T-cell (primary cell): ENCODE data around the gene DCLK3. TPM values are rescaled to one million over a fixed set of nuclear protein-coding genes. Genes with fewer than 3 reads are reported as not detected.

Source experiments
- ATAC-seq, 4 experiments: fragments of 200-7000 bp in 3 of 4; fragments of 150-1000 bp in 1 of 4; cut with Tn5 transposase; replicated peaks in 1 of 4; 1 replicate in 3 of 4; 2 replicates in 1 of 4; pipeline ENCODE4 v1.10.0; 2021; ENCODE audit warnings: moderate library complexity in 3 of 4, mild to moderate bottlenecking in 2 of 4, moderate number of reproducible peaks in 1 of 4
- CTCF ChIA-PET, 2 donors: fragments of 300-600 bp; sonication (Branson Sonifier 250); formaldehyde crosslinking; loops; one replicate each; lab custom pipeline; 2022; ENCODE audit warnings: antibody characterized with exemption in 2 of 2; lab: Charles Lee
- POLR2A ChIA-PET, 2 donors: fragments of 300-600 bp; sonication (Branson Sonifier 250); formaldehyde crosslinking; loops; one replicate each; lab custom pipeline; 2022; ENCODE audit warnings: antibody characterized with exemption in 2 of 2; lab: Charles Lee
- DNase-seq, 35 experiments: peaks; one replicate each; pipeline versions ENCODE4 v3.0.0 to v3.0.0-alpha.2; 2013 to 2023
- H3K27ac ChIP-seq: one replicate; pipeline ENCODE4 v1.5.1; 2013; ENCODE audit warnings: low read length
- H3K27me3 ChIP-seq, 2 experiments: replicated peaks in 1 of 2; 1 replicate in 1 of 2; 2 replicates in 1 of 2; pipeline versions ENCODE4 v1.6.1 to v1.7.0; 2013; ENCODE audit warnings: low read length in 1 of 2, mixed read lengths in 1 of 2; ENCODE audit not compliant: control insufficient read depth in 2 of 2, insufficient read depth in 2 of 2; ENCODE audit errors: extremely low read depth in 1 of 2
- H3K36me3 ChIP-seq, 2 donors: 1 replicate in 1 of 2; 2 replicates in 1 of 2; pipeline versions ENCODE4 v1.6.1 to v1.7.0; 2013; ENCODE audit warnings: low read length in 1 of 2; ENCODE audit not compliant: control insufficient read depth in 2 of 2, insufficient read depth in 1 of 2; ENCODE audit errors: extremely low read depth in 1 of 2
- H3K4me1 ChIP-seq, 2 experiments: 1 replicate in 1 of 2; 2 replicates in 1 of 2; pipeline versions ENCODE4 v1.6.1 to v1.7.0; 2013; ENCODE audit warnings: low read length in 2 of 2, mixed read lengths in 1 of 2; ENCODE audit not compliant: insufficient read depth in 2 of 2, control insufficient read depth in 1 of 2; ENCODE audit errors: extremely low read depth in 1 of 2
- H3K4me3 ChIP-seq, 2 donors: 1 replicate in 1 of 2; 2 replicates in 1 of 2; pipeline versions ENCODE4 v1.5.1 to v1.7.0; 2013; ENCODE audit warnings: mild to moderate bottlenecking in 2 of 2, low read length in 1 of 2, moderate library complexity in 1 of 2; ENCODE audit not compliant: control insufficient read depth in 1 of 2; ENCODE audit errors: extremely low read depth in 1 of 2
- H3K9me3 ChIP-seq: 2 replicates; pipeline ENCODE4 v1.7.0; 2013
- H3K27ac Mint-ChIP-seq, 2 donors: one replicate each; pipeline ENCODE4 v1.8.0; 2020 to 2021; ENCODE audit warnings: mild to moderate bottlenecking in 2 of 2, mixed read lengths in 2 of 2
- H3K27me3 Mint-ChIP-seq, 2 donors: one replicate each; pipeline ENCODE4 v1.8.0; 2021 to 2022; ENCODE audit warnings: mixed read lengths in 2 of 2
- H3K36me3 Mint-ChIP-seq: one replicate; pipeline ENCODE4 v1.8.0; 2021; ENCODE audit warnings: mixed read lengths
- H3K4me1 Mint-ChIP-seq, 3 donors: one replicate each; pipeline ENCODE4 v1.8.0; 2020 to 2022; ENCODE audit warnings: mixed read lengths in 3 of 3, mild to moderate bottlenecking in 1 of 3
- H3K4me3 Mint-ChIP-seq, 3 donors: one replicate each; pipeline ENCODE4 v1.8.0; 2020 to 2022; ENCODE audit warnings: mild to moderate bottlenecking in 3 of 3, mixed read lengths in 3 of 3, moderate library complexity in 3 of 3
- H3K9me3 Mint-ChIP-seq, 3 donors: one replicate each; pipeline ENCODE4 v1.8.0; 2020 to 2022; ENCODE audit warnings: mixed read lengths in 3 of 3
- WGBS: methylation state at CpG from one replicate; pipeline ENCODE4 v1.1.5; 2013; ENCODE audit warnings: missing lambda C conversion rate; ENCODE audit not compliant: insufficient coverage; 5-methylcytosine and 5-hydroxymethylcytosine counted together
- total RNA-seq, 35 experiments: library from RNA in 6 of 35; stranded (reverse) in 6 of 35; fragments of 120-200 nt in 1 of 35; gene quantifications; one replicate each; pipeline versions ENCODE4 v1.2.1 to v1.2.4 and lab custom pipeline; 2013 to 2026

DCLK3 gene
- total RNA-seq, 5 donors from 2014 or later (not counting 1 experiment from before 2014, with no cell fraction given), result not detected

GRCh38 chr3:36771931-36772330 is 7.6 kb upstream of the DCLK3 start:
- no peaks in the 10 kb centered on the region for H3K4me1 Mint-ChIP-seq
- no peak overlapping the region for H3K27ac Mint-ChIP-seq
- ATAC-seq (no peak), DNase-seq (no peak)
- ChIA-PET POLR2A (no interaction called here), CTCF (no interaction called here)
- Histone ChIP-seq H3K9me3 (no peaks in the 10 kb centered on the region), H3K4me1 (no peaks in the 10 kb centered on the region), H3K27ac (no peak overlapping the region), H3K4me3 (no peak overlapping the region), H3K27me3 (no peaks in the 10 kb centered on the region), H3K36me3 (no peaks in the 10 kb centered on the region)
- H3K4me3 Mint-ChIP-seq, result no peak overlapping the region
- no peaks in the 10 kb centered on the region for H3K9me3 Mint-ChIP-seq
- peaks cover 25 to 27% of the 10 kb centered on the region in 2 donors for H3K27me3 Mint-ChIP-seq
- H3K36me3 Mint-ChIP-seq, result no peaks in the 10 kb centered on the region

- WGBS, result no CpG with 5 or more reads among the region's 1 CpG
- POLR2A ChIA-PET, result no interaction called here
- H3K27me3 Mint-ChIP-seq, result peaks cover 39 to 44% of the 10 kb centered on the region in 2 donors
- no peaks in the 10 kb centered on the region for H3K4me1 Mint-ChIP-seq
- no peak overlapping the region for H3K27ac Mint-ChIP-seq
- no peak overlapping the region for H3K4me3 Mint-ChIP-seq
- DNase-seq, result no peak
- Histone ChIP-seq H3K27me3 (peaks cover 5 to 6% of the 10 kb centered on the region in 2 experiments), H3K4me1 (no peaks in the 10 kb centered on the region), H3K9me3 (no peaks in the 10 kb centered on the region), H3K4me3 (no peak overlapping the region), H3K27ac (no peak overlapping the region), H3K36me3 (no peaks in the 10 kb centered on the region)
- no peaks in the 10 kb centered on the region for H3K36me3 Mint-ChIP-seq
- H3K9me3 Mint-ChIP-seq, result no peaks in the 10 kb centered on the region
- ATAC-seq, result no peak
- CTCF ChIA-PET, result no interaction called here
Measured at GRCh38 chr3:36769926-36770325, 5.6 kb upstream of the DCLK3 start.

GRCh38 chr3:36765104-36765503 is 751 bp upstream of the DCLK3 start:
- DNase-seq, result no peak
- no peaks in the 10 kb centered on the region for H3K36me3 Mint-ChIP-seq
- no peak for ATAC-seq
- peaks cover 58 to 67% of the 10 kb centered on the region in 2 donors for H3K27me3 Mint-ChIP-seq
- ChIA-PET POLR2A (no interaction called here), CTCF (no interaction called here)
- H3K27ac Mint-ChIP-seq, result no peak overlapping the region
- no peaks in the 10 kb centered on the region for H3K36me3 ChIP-seq
- no peaks in the 10 kb centered on the region for H3K9me3 ChIP-seq
- H3K4me1 ChIP-seq, result peaks cover 0 to 2% of the 10 kb centered on the region in 2 experiments
- H3K4me3 Mint-ChIP-seq, result peak overlapping the region in 1 of 3 donors; percentile 74
- H3K4me1 Mint-ChIP-seq, result peaks cover 0 to 9% (median 4%) of the 10 kb centered on the region in 3 donors
- H3K9me3 Mint-ChIP-seq, result no peaks in the 10 kb centered on the region
- H3K4me3 ChIP-seq, result no peak overlapping the region
- peaks cover 9 to 28% of the 10 kb centered on the region in 2 experiments for H3K27me3 ChIP-seq
- 88% methylated on average over 4 of the region's 7 CpGs for WGBS
- no peak overlapping the region for H3K27ac ChIP-seq

- peak overlapping the region in 2 of 3 donors; percentile 10 to 74 for H3K4me3 Mint-ChIP-seq
- H3K36me3 ChIP-seq, result no peaks in the 10 kb centered on the region
- ChIA-PET CTCF (no interaction called here), POLR2A (no interaction called here)
- 41% methylated on average over 10 of the region's 10 CpGs for WGBS
- H3K4me1 ChIP-seq, result peaks cover 0 to 2% of the 10 kb centered on the region in 2 experiments
- peaks cover 0 to 9% (median 4%) of the 10 kb centered on the region in 3 donors for H3K4me1 Mint-ChIP-seq
- H3K36me3 Mint-ChIP-seq, result no peaks in the 10 kb centered on the region
- ATAC-seq (no peak), DNase-seq (no peak)
- H3K9me3 ChIP-seq, result no peaks in the 10 kb centered on the region
- no peak overlapping the region for H3K27ac ChIP-seq
- H3K27me3 ChIP-seq, result peaks cover 9 to 32% of the 10 kb centered on the region in 2 experiments
- H3K4me3 ChIP-seq, result no peak overlapping the region
- no peak overlapping the region for H3K27ac Mint-ChIP-seq
- no peaks in the 10 kb centered on the region for H3K9me3 Mint-ChIP-seq
- H3K27me3 Mint-ChIP-seq, result peaks cover 63 to 71% of the 10 kb centered on the region in 2 donors
Measured at GRCh38 chr3:36764704-36765038, 318 bp upstream of the DCLK3 start.

GRCh38 chr3:36762918-36763849 is 1.2 kb downstream of the DCLK3 start:
- H3K27me3 Mint-ChIP-seq, result peaks cover 64 to 77% of the 10 kb centered on the region in 2 donors
- H3K27ac ChIP-seq, result no peak overlapping the region
- 70% methylated on average over 2 of the region's 10 CpGs for WGBS
- H3K4me3 Mint-ChIP-seq, result peak overlapping the region in 1 of 3 donors; percentile 16
- peaks cover 0 to 9% (median 4%) of the 10 kb centered on the region in 3 donors for H3K4me1 Mint-ChIP-seq
- ATAC-seq, result no peak
- CTCF ChIA-PET, result interaction anchor here in 1 of 2 donors (0.6 kb wide), 1 partner anchor 441 kb away, joined by 3 read pairs; no protein-coding TSS in a partner anchor
- no peak for DNase-seq
- H3K36me3 ChIP-seq, result no peaks in the 10 kb centered on the region
- no peaks in the 10 kb centered on the region for H3K36me3 Mint-ChIP-seq
- peak overlapping the region in 1 of 2 donors; percentile 42 for H3K4me3 ChIP-seq
- H3K27me3 ChIP-seq, result peaks cover 9 to 32% of the 10 kb centered on the region in 2 experiments
- H3K9me3 Mint-ChIP-seq, result no peaks in the 10 kb centered on the region
- peaks cover 0 to 2% of the 10 kb centered on the region in 2 experiments for H3K4me1 ChIP-seq
- POLR2A ChIA-PET, result no interaction called here
- no peaks in the 10 kb centered on the region for H3K9me3 ChIP-seq
- no peak overlapping the region for H3K27ac Mint-ChIP-seq

GRCh38 chr3:36761779-36762178 is 2.6 kb downstream of the DCLK3 start:
- Histone ChIP-seq H3K36me3 (no peaks in the 10 kb centered on the region), H3K27ac (no peak overlapping the region), H3K4me1 (peaks cover 0 to 2% of the 10 kb centered on the region in 2 experiments), H3K4me3 (no peak overlapping the region), H3K27me3 (peaks cover 9 to 32% of the 10 kb centered on the region in 2 experiments), H3K9me3 (no peaks in the 10 kb centered on the region)
- Mint-ChIP-seq H3K36me3 (no peaks in the 10 kb centered on the region), H3K27ac (no peak overlapping the region), H3K4me3 (no peak overlapping the region), H3K9me3 (no peaks in the 10 kb centered on the region), H3K4me1 (peaks cover 0 to 9% (median 4%) of the 10 kb centered on the region in 3 donors), H3K27me3 (peaks cover 65 to 71% of the 10 kb centered on the region in 2 donors)
- POLR2A ChIA-PET, result no interaction called here
- CTCF ChIA-PET, result no interaction called here
- ATAC-seq, result no peak
- 76% methylated on average over 2 of the region's 3 CpGs for WGBS
- DNase-seq, result no peak
